Measurements from ENCODE around the gene DENND11.

DENND11 gene

DNA sequence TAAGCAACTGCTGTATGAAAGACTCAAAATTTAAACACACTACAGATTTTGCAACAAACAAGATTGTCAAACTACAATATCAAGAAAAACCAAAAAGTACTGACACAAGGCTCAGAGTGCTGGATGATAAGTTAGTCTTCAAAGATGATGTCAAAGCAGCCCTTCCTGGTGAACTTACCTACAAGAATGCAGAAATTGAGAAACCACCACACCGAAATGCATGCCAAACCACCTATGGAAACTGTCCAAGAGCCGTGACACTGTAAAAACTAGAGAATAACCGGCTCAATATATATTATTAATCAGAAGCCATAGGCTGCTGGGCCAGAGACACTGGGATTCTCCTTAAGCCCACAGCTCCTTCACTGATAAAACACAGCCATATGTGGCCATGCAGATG, 25.3 kb downstream of the DENND11 start:
- DNase-seq (ENCODE audit: low spot score): no peak

DNA sequence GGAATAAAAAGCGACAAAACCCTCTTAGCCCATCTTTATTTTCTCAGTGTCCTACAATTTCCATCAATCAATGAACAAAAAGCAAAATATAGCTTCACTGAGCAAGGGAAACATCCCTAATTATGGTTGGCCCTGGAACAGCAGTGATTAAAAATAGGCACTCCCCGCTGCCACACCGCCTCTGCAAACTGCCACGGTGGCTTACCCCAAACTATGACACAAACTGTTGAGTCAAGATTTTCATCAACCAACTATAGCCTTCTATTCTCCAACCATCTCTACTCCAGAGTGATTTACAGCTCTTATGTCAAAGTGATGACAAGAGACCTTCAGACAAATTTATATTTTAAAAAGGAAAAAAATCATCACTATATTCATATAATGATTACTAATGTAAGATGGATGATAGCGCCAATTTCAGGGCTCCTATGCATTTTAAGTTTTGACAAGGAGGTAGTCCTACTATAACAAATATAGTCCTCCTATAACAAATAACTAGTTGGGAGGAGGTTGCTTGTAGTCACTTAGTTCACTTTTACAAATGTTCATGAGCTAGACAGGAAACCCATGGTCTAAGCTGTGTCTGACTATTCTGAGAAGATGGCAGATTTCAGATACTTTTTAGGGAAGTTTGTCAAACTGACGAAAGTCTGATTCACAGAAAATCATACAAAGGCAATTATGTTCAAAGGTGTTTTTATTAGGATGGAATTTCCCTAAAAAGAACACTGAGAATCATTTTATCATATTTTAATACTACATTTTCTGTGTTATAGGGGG, 26.3 kb downstream of the DENND11 start:
- no peak for DNase-seq (ENCODE audit: low spot score)

DNA sequence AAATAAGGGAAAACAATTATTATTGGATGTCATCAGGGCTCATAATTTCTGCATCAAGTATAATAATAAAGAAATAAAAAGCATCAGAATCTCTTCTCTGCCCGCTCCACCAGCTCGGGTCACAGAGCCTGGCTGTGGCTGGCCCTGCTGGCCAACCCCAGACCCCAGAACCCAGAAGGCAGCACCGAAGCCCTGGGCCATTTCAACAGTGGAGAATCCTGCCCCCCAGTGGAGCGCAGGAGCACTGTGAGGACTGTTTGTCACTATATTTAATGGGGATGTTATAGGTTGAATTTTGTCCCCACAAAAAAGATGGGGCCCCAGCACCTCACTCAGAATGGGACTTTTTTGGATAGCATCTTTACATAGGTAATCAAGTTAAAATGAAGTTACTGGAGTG, 27.3 kb downstream of the DENND11 start:
- no peak for DNase-seq (ENCODE audit: low spot score)

DNA sequence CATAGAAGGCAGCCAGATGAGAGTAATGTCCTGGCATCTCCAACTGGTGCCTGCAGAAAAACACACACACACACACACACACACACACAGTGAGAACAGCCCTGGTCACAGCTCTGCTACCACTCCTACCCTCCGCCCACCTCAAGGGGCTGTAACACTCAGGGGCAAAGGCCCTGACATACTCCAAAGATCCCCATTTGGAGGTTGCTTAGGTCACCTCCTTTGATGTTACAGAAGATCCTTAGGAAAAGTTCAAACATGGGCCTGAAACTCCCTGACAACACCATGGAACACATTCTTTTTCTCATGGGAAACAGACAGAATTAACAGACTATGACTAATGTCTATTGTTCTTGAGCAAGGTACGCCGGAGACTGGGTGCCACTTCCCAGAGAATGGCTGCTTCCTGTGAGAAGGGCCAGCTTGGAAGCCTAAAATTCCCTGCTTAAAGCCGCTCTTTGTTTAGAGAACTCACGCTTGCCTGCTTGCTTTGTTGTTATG, 27.7 kb downstream of the DENND11 start:
- DNase-seq (ENCODE audit: low spot score): no peak

DNA sequence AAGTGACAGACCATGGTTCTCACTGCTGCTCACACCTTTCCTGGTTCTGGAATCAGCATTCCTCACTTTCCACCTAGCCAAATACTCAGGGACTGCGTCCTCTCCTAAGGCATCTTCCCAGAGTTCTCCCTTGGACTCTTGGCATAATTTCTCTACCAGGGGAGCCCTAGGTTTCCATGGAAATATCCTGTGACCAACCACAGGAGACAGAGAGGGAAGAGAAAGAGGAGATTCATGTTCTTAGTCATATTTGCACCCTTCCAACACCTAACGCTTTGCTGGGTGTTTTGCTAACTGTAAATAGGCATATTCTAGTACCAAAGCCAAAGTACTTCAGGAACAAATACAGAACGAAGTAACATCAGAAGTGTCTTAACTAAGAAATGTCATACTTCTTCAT, 28.6 kb downstream of the DENND11 start:
- no peak for DNase-seq (ENCODE audit: low spot score)

DNA sequence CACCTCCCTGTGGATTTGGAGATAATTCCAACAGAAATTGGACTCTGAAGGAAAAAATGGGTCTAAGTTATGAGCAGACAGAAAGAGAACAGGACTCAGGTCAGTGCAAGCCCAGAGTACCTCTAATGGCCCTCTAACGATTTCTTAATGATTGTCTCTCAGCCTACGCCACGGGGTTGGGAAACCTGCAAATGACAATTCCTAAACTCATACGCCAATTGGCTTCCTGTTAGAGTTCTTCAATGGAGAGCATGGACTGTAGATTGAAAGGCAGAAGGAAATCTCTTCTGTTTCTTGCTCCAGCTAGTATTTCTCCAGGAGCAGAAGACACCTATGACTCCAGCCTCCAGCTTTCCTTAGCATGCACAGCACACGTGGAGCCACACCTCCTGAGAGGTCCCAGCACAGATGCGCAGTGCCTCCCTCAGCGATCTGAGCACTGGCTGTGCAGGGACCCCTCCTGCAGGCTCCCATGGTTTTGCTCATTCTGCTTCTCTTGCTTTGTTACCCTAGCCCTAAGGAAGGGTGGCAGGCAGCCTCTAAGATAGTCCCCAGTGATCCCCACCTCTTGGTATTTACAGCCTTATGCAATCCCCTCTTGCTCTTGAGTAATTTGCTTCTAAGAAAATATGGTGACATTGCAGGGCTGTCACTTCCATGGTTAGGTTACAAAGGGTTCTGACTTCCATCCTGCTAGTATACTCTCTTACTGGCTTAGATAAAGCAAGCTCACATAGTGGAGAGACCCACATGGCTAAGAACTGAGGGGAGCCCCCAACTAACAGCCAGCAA, 30.1 kb downstream of the DENND11 start:
- DNase-seq (ENCODE audit: low spot score): no peak

DNA sequence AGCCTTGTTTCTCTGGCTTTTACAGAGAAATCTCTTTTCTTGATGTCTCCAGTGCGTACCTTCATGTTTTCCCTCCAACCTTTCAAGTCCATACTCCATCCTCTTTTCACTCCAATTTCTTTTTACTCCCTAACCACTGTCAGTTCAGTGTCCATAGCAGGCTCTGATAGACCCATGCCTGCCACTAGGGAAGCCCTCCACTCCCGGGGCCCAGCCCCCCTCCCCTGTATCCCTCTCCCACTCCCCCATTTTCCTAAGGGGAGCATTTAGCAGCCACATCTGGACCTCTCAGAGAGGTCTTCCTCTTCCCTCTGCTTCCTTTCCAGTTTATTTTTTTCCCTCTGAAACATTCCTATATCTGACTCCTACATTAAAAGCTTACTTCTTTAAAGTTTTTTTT, 33.1 kb downstream of the DENND11 start:
- DNase-seq (ENCODE audit: low spot score): no peak

DNA sequence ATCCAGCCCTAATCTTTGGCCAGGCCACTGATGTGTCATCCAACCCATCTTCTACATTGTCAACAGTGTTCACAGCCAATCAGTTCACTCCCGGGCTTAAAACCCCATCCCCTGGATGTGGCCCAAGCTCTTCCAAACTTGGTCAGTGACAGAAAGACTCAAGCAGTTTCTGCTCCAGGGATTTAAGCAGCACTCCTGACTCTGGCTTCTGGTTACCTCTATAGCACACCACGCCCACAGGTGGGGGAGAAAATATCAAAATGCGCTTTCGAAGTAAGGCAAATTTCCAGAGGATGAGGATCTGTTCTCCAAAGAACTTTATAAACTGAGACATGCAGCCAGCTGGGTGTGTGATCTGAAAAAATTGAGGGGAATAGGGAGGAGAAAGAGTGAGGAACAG, 35.9 kb downstream of the DENND11 start:
- DNase-seq (ENCODE audit: low spot score): no peak

DNA sequence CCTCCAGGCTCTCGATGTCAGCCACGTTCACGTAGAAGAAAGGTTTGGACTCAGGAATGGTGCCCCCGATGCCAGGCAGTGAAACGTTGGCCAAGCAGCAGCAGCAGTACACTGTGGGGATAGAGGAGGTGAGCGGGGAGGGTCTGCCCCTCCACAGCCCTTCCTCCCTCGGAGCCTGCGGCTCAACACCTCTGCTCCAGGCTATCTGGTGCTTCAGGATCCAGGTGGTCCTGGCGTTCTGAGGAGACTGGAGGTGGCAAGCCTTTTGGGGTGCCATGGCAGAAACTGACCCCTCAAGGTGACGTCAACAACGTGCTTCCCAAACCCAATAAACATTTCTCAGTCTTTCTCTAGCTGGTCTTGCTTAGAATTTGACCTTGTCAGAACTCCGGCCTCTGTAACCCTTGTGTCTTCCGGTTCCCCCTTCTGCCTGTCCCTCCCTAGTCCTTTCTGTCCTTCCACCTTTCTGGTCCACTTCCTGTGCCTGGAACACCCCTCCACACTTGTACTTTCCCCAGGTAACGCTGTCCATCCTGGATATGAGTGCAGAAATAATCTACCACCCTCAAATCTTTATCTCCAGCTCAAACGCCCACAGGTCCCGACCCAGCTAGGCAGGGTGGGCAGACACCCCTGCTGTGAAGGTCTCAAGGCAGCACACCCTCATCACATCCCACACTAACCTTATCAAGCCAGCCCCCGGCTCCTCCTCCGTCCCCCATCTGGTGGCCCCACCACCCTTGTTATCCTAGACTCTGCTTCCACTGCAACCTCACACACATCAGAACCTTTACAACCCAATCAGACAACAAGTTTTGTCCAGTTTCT, 36.5 kb downstream of the DENND11 start:
- no peak for DNase-seq (ENCODE audit: low spot score)

DNA sequence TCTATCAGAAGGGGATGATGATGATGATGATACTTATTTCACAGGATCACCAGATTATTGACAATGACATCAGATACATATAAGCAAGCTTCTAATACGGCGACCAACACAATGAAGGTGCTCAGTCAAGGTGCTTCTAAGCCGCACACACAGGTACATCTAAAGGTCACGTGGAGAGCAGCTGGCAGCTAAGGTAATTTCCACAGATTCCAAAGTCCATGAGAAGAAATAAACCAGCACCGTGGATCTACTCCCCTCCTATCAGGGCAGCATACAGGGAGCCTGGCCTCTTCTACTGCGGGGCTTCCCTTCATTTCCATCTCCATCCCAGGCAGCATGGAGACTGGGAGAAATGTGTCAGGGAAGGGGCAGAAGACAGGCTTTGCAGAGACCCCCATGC, 37.5 kb downstream of the DENND11 start:
- no peak for DNase-seq (ENCODE audit: low spot score)

DNA sequence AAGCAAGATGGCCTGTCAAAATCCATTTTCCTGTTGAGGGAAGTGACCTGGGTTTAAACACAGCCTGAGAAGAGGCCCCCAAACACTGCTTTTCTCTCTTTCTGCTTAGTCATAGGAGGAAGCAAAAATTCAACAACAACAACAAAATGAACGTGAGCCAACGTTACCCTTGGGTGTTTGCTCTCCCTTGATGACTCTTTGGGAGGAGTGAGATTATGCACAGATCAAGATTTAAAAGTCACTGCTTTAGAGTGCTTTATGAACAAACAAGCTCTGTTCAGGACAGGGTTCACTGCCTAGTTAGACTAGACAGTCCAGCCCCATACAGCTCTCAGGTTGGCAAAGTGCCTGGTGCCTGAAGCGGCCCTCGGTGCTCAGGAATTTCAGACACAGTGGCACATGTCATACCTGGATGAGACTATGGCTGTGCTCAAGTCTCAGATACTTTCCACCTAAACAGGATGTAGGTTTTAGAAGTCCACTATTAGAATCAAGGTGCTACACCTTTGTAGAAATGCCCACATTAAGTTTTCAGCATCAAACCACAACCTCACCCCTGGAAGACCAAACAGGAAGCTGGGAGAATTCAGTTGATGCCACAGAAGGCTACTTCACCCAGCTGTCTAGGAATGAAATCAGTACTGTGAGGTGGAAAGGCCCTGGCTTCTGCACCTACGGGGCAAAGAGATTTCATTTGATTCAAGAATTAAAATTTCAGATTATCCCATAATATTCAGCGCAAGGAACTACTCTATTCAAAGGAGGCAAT, 38.7 kb downstream of the DENND11 start:
- DNase-seq (ENCODE audit: low spot score): peak; percentile 31

DNA sequence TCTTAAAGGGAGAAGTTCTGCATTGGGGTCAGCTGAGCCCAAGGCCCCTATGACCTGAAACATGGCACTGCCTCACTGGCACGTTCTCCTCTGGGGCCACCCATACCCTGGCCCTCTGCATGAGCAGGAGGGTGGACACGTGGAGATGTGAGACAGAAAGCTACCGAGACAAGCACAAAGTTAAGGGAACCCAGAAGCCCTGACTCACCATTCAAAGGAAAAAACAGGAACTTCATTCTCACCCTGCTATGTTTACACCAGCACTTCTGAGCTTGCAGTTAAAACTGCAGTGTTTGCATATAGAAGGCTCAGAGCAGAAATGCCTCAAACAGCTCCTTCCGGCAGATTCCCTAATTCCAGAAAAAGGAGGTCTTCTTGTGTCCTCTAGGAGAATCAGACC, 41.7 kb downstream of the DENND11 start:
- no peak for DNase-seq (ENCODE audit: low spot score)

DNA sequence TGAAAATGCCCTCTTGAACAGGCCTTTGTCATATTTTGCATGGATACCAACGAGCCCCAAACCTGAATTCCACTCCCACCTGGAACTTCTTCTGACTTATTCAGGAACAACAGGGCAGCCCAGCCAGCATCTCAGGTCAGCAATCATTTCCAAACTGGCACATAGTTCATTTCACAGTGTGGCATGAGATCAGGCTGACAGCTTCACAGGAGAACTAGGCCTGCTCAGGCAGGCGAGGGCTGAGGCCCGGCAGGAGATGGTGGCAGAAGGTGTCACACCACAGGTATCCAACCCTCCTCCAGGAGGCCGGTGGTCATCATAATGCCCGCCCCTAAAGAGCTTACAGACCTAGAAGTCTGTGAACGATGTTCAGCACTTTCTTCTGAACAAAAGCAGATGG, 42.5 kb downstream of the DENND11 start:
- DNase-seq (ENCODE audit: low spot score): no peak

DNA sequence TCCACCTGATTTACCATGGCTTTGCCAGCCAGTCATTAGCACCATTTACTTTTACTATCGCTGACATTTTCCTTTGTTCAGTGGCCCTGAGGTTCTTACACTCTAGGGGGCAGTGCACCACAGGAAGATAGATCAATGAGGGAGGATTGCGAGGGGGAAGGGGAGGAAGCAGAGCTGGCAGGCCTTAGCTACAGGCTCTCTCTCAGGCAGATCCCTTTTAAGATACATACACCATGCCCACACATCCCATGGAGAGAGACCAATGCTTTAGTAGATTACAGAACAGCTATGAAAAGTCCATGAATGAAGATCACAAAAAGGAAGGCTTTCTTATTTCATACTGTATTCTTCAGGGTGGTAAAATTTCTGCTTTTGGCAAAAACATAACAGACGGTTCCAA, 47.4 kb downstream of the DENND11 start:
- DNase-seq (ENCODE audit: low spot score): peak; percentile 34

DNA sequence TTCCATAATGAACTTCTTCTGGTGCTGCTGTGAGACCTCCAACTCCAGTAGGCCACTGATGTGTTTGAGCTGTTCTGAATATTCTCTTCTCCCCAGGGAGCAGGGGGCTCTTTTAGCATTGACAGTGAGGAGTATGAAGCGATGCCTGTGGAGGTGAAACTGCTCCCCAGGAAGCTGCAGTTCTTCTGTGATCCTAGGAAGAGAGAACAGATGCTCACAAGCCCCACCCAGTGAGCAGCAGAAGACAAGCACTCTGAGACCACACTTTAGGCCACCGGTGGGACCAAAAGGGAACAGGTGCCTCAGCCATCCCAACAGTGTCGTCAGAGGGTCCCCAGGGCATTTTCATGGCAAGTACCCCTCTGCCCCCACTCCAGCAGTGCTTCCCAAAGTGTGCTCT, 49.3 kb downstream of the DENND11 start:
- no peak for DNase-seq (ENCODE audit: low spot score)
